ENCODE data around the gene PTPN1.
"Not testable (repeated sequence)": the region's sequence is repeated elsewhere in the genome, so short reads cannot be mapped to it uniquely, and the experiment has no call there.

PTPN1 gene

GRCh38 chr20:50592282-50593004 is 82.3 kb downstream of the PTPN1 start:
- DNase-seq (ENCODE audit: low read depth): no peak

DNA sequence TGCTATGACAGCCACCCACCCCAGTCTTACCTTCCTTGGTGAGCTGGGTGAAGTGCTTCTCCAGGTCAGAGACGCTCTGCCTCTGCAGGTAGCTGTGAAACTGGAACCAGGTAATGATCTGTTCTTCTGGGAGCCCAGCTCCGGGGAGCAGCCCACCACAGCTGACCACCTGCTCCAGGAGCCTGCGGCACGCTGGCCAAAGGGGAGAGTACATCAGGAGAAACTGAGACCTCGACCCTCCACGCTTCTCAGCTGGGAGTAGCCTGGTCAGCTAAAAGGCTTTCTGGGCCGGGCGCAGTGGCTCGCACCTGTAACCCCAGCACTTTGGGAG is 82.8 kb downstream of the PTPN1 start:
- DNase-seq (ENCODE audit: low read depth): no peak

GRCh38 chr20:50594231-50594590 is 84.0 kb downstream of the PTPN1 start:
- no peak for DNase-seq (ENCODE audit: low read depth)

GRCh38 chr20:50594591-50595432 is 84.6 kb downstream of the PTPN1 start:
- no peak for DNase-seq (ENCODE audit: low read depth)

GRCh38 chr20:50595433-50595895 is 85.3 kb downstream of the PTPN1 start:
- DNase-seq (ENCODE audit: low read depth): no peak

- DNase-seq (ENCODE audit: low read depth): no peak
These were observed 86.0 kb downstream of the PTPN1 start for GRCh38 chr20:50595988-50596693.

DNA sequence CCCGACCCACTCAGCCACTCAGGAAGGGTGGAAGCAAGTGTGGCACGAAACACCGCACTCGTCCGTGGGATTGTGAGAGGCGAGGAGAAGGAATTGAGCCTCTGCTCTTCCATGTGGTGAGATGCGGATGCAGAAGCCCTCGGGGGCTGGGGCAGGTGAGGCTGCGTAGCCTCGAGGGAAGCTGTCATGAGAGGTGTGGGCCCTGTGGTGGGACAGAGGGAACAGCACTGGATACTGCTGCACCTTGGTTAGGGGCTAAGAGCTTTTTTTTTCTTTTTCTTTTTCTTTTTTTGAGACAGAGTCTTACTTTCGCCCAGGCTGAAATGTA is 86.5 kb downstream of the PTPN1 start:
- no peak for DNase-seq (ENCODE audit: low read depth)

- no peak for DNase-seq (ENCODE audit: low read depth)
These were observed 87.3 kb downstream of the PTPN1 start for GRCh38 chr20:50597406-50597969.

DNA sequence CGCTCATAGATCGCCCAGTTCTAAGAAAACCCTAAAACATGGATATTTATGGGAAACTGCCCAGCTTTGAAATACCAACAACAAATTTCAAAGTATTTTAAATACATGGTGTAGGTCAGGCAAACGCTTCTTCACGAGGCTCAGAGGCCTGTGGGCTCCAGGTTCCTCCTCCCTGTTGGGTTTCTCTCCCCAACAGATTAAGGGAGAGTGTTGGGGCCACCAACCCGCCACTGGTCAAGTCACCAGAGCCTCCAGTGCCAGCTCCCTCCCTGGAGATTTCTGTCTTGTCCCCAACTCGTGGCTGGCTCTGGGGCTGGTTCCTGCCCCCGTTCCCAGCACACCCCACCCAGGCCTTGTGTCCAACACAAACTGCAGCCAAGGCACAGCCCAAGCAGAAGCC is 87.9 kb downstream of the PTPN1 start:
- DNase-seq (ENCODE audit: low read depth): no peak

- not testable (repeated sequence) for DNase-seq (ENCODE audit: low read depth)
These were observed 88.6 kb downstream of the PTPN1 start for GRCh38 chr20:50598768-50599167.

- no peak for DNase-seq (ENCODE audit: low read depth)
These were observed 90.2 kb downstream of the PTPN1 start for GRCh38 chr20:50600281-50600895.

DNA sequence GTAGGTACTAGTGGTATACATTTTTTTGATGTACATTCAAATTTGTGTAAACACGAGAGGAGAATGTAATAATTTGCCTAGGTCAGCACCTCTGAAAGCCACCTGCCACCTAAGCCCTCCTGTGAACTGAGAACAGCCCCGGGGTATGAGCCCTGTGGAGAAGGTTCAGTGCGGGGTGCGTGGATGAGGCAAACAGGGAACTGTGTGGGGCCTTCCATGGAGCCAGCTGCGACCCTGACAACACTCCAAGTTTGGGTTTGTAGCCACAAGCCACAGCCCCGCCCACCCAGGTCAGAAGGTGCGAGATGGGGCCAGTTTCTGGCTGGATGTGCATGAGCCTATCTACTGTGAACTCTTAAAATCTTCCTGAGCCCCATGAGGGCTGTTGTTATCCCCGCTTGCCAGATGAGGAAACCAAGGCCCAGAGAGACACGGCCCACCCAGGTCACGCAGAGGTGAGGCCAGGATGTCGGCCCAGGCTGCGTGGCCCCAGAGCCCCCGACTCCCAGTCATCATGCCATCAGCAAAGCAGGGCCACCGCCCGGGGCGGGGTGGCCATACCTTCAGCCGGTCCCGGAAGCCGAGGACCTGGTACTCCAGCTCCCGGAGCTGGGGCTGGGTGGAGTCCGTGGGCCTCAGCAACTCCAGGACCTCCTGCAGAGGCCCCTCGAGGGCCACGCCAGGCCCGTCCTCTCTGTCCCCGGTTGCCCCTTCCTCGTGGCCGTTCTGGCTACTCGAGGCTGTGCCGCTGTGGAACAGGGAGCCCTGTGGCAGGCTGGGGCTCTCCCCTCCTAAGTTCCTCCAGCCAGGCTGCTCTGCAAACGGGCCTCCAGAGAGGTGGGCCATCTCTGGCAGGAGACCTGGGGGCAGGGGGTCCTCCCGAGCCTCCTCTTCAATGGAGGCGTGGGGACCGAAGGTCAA is 91.6 kb downstream of the PTPN1 start:
- DNase-seq (ENCODE audit: low read depth): no peak

DNA sequence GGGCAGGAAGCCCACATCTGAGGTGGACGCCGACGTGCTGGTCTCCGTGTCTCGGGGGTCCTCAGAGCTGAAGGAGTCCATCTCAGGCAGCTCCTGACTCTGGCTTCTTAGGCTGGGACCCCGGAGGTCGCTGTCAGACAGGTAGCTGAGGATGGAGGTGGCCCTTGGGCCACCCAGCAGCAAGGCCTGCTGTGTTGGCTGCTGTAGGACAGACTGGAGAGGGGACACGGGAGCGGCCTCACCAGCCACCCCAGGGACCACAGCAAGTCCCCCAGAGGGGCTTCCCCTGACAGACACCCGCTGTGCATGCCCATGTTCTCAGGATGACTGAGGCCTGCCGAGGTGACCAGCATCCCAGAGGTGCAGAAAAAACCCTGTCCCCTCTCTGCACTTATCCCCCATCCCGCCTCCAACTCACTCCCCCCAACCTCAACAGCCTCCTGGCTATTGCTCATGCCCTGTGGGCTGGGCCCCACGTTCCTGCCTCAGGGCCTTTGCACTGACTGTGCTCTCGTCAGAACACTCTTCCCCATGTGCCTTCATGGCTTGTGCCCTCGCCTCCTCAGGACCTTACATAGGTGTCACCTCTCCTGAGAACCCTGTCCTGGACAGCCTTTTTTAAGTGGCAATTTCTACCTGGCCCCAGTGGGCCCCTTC is 92.4 kb downstream of the PTPN1 start:
- DNase-seq (ENCODE audit: low read depth): no peak

DNA sequence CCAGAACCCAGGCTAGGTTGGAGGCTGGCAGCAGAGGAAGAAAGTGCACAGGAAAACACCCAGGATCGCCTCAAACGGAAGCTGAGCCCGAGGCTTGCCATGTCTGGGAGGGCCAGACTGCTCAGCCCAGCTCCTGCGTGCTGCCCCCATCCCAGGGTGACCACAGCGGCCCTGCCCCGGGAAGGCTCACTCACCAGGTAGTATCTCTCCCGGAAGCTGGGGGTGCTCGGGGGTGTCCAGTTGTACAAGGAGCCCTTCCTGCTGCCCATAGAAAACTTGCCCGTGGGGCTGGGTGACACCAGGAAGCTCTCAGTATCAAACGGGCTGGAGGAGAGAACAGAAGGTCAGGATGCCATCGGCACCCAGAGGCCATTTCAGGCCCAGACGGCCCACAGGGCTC is 94.3 kb downstream of the PTPN1 start:
- no peak for DNase-seq (ENCODE audit: low read depth)

DNA sequence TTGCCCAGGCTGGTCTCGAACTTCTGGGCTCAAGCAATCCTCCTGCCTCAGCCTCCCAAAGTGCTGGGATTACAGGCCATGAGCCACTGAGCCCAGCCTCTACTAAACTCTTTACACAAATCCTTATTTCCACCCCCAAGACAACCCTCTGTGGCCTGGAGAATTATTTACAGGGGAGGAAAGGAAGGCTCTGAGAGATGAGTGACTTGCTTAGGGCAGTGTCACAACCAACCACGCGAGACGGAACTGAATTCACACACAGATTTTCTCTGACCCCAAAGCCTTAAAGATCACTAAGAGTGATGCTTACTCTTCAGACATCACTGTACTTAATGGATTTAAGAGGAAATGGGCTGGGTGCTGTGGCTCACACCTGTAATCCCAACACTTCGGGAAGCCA is 95.0 kb downstream of the PTPN1 start:
- no peak for DNase-seq (ENCODE audit: low read depth)

GRCh38 chr20:50607436-50607835 is 97.3 kb downstream of the PTPN1 start:
- DNase-seq (ENCODE audit: low read depth): no peak

DNA sequence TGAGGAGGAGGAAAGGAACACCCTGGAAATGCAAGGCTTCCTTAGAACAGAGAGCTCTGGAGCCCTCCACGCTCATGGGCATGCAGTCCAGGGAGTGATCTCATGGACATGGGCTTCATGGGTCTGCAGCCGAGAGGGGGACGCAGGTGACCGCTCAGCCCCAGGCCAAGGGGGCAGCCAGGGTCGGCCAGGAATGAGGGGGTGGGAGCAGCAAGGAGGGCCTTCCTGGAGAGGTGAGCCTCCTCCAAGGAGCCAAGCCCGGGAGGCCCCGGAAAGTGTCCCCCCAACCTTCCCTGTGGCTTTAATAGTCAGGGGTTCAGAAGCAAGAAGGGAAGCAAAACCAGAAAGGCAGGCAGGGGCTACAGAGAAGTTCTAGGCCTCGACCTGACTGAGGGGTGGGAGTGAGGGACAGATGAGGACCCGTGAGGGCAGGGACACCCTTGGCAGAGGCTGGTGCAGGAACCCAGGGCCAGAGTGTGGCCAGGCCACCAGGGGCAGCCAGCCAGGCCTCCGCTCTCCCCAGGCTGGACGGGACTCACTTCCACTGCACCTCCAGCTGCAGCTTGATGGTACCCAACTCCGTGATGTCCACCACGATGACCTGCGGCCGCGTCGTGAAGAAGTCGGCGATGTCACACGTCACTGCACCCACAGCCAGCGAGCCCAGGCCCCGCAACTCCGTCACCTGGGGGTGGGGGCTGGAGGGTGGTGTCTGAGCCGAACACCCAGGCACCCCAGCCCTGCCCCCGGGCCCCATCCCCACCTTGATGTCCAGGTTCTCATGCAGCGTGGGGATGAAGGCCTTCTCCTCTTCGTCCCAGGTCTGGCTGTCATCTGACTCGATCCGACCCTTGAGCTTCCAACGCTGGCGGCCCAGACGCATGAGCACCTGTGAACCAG is 97.9 kb downstream of the PTPN1 start:
- no peak for DNase-seq (ENCODE audit: low read depth)

DNA sequence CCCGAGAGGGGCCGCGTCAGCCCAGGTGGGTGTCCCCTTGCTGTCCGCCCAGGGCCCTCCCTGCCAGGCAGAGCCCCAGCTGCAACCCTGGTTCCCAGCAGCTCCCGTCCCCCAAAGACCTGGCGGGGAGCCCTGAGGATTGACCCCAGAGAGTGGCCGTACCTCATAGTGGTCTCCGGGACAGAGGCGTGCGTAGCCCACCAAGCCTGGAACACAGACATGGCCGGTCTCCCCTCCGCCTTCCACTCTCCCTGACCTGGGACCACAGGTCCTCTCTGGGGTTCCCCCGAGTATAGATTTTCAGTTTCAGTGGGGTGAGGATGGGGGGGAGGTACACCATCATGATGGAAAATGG is 98.5 kb downstream of the PTPN1 start:
- no peak for DNase-seq (ENCODE audit: low read depth)

- DNase-seq (ENCODE audit: low read depth): no peak
These were observed 99.3 kb downstream of the PTPN1 start for GRCh38 chr20:50609438-50609989.
